Brain pericyte (primary cell): ENCODE results near the gene PPP6R2.
"Not testable (repeated sequence)": the region's sequence is repeated elsewhere in the genome, so short reads cannot be mapped to it uniquely, and the experiment has no call there.

Source experiments
- DNase-seq: peaks from one replicate; pipeline ENCODE4 v3.0.0-alpha.2; 2012; ENCODE audit warnings: low read depth, low spot score

PPP6R2 gene

GRCh38 chr22:50317178-50317577 lies 25.9 kb upstream of the PPP6R2 start:
- no peak for DNase-seq

GRCh38 chr22:50317674-50318073 lies 25.5 kb upstream of the PPP6R2 start:
- DNase-seq, result no peak

DNA sequence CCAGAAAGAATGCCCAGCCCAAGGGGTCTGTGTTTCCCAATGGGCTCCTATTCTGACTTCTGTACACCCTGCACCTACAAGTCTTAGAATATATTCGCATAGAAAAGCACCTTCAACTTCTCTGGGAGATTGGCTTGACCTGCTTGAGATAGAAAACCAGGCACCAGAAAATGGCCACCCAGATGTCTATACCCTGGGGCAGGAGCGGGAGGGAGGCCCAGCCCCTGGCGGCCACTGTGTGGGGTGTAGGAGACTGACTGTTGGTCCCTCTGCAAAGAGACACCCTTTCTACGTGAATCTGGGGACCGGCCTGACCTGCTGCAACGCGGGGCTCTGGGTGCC lies 24.8 kb upstream of the PPP6R2 start:
- no peak for DNase-seq

DNA sequence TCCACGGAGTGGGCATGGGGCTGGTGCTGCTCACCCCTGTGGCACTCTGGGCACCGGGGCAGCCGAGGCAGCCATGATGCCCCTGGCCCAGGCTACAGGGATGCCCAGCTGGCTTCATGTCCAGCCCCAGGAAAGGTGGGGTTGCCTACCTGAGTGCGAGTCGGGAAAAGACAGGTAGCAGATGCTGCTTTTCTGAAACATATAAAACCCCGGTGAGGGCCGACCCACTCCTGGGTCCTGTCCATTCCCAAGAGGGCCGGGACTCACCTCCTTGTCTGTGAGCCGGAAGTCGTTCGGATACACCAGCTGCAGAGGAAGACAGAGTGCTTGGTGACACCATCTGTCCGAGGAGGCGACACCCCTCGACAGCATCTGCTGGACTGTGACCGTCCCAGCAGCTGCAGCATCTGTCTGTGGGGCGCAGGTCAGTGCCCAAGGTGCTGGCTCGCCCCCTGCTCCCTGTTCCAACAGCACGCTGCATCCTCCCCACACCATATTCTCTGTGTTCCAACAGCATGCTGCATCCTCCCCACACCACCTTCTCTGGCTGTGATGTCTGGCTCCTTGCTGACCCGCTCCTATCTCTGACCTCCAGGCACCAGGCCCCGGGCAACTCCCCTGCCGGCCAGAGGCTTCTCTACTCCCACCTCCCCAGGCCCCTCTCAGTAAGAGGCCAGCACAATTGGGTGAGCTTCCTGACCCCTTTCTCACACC lies 24.3 kb upstream of the PPP6R2 start:
- no peak for DNase-seq

GRCh38 chr22:50319503-50319951 lies 23.6 kb upstream of the PPP6R2 start:
- no peak for DNase-seq

DNA sequence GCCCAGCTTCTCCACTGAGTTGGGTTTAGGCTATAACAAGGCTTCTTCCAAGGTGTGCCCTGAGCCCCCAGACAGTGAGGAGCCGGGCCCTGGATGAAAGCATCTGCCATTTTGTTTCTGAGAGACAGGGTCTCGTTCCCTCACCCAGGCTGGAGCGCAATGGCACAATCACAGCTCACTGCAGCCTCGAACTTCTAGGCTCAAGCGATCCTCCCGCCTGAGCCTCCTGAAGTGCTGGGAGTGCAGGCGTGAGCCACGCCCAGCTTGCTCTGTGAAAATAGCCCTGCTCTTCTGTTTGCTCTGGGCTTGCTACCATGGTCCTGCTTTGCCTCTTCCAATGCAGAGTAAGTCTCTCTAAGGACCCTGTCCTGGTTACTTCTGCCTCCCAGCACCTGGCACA lies 23.0 kb upstream of the PPP6R2 start:
- no peak for DNase-seq

GRCh38 chr22:50320671-50321325 lies 22.3 kb upstream of the PPP6R2 start:
- no peak for DNase-seq

DNA sequence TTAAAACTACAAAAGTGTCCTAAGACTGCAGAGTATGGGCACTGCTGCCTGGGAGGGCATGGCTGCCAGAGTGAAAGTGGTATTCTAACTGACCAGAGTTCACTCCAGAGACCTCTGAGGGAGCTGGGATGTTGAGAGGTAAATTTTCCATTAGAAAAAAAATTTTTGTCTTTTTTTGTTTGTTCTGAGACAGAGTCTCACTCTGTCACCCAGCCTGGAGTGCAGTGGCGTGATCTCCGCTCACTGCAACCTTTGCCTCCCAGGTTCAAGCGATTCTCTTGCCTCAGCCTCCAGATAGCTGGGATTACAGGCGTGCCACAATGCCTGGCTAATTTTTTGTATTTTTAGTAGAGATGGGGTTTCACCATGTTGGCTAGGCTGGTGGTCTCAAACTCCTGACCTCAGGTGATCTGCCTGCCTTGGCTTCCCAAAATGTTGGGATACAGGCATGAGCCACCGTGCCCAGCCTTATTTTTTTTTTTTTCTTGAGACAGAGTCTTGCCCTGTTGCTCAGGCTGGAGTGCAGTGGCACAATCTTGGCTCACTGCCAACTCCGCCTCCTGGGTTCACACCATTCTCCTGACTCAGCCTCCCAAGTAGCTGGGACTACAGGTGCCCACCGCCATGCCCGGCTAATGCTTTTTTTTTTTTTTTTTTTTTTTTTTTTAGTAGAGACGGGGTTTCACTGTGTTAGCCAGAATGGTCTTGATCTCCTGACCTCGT lies 20.6 kb upstream of the PPP6R2 start:
- DNase-seq, result not testable (repeated sequence)

DNA sequence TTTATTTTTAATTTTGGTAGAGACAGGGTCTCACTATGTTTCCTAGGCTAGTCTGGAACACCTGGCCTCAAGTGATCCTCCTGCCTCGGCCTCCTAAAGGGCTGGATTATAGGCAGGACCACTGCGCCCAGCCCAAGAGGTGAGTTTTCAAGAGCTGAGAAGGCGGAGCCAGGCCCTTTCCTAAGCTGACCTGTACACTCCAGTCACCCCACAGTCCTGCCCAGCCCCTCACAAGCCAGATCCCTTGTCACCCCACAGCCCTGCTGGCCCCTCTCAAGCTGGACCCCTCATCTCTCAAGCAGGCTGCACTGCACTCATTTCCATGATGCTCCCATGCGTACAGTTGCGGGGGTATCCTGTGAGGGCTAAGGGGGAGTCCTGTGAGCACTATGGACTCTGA lies 19.2 kb upstream of the PPP6R2 start:
- no peak for DNase-seq

- DNase-seq, result no peak
Measured at GRCh38 chr22:50325444-50326224, 17.5 kb upstream of the PPP6R2 start.

- no peak for DNase-seq
Measured at GRCh38 chr22:50326225-50326955, 16.7 kb upstream of the PPP6R2 start.

DNA sequence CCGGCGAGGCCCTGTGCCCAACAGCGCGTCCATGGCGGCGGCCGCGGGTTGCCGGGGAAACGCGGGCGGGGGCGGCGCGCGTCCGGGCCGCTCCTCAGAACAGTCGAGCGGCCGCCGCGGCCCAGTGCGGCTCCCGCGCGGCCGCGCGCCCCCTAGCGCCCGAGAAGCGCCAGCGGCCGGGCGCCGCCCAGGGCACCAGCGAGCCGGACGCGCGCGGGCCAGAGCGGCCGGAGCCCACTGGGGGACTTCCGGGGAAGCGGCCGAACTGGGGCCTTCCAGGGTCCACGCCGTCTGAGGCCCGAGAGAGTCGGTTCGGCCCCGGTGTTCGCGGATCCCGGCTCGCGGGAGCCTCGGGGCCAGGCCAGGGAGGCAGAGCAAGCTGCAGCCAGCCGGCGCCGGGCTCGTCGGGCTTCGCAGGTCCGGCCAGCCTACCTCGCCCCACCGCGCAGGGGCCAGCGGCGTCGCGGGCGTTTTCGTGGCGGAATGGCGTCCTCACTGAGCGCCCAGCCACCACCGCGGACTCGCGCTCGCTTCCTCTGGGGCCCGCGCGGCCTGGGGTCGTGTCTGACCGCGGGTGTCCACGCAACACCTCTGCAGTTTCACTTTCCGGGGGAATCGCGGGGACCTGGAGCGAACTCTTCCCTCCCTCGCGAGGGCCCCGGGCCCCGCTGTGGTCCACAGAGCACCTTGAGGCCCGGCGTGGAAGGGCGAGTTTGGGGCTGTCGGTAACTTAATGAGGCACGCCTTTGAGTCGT lies 16.0 kb upstream of the PPP6R2 start, which contains the start of gene DENND6B:
TSS of gene DENND6B (minus strand) at position 57 of the 755 bp plus-strand sequence. CDS start at position 33, 24 bp downstream.
- no peak for DNase-seq

DNA sequence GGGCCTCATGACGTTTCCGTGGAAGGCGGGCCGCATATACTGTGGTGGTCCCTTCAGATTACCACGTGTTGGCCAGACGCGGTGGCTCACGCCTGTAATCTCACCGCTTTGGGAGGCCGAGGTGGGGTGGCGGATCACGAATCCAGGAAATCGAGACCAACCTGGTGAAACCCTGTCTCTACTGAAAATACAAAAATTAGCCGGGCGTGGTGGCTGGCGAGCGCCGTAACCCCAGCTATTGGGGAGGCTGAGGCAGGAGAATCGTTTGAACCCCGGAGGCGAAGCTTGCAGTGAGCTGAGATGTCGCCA lies 15.5 kb upstream of the PPP6R2 start:
- DNase-seq, result no peak

DNA sequence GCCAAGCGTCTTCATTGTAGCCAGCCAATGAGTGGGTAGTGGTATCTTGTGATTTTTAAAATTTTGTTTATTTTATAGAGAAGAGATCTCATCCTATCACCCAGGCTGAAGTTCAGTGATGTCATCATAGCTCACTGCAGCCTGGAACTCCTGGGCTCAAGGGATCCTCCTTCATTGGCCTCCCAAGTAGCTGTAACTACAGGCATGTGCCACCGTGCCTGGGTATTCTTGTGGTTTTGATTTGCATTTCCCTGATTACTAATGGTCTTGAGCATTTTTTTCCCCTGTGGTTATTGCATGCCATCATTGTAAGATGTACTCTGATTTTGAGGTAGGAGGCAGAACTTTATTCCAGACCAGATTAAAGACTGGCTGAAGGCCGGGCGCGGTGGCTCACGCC lies 13.9 kb upstream of the PPP6R2 start:
- no peak for DNase-seq

DNA sequence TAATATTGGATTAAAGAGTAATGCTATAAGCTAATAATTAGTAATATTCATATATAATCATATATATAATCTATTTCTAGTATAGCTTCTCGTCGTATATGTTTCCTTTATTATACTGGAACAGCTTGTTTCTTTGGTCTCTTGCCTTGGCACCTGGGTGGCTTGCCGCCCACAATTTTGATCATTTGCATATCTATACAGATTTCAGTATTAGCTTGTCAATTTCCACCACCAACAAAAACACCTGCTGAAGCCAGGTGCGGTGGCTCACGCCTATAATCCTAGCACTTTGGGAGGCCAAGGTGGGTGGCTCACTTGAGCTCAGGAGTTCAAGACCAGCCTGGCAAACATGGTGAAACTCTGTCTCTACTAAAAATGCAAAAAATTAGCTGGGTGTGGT lies 8.7 kb upstream of the PPP6R2 start:
- not testable (repeated sequence) for DNase-seq

GRCh38 chr22:50337262-50338041 lies 5.7 kb upstream of the PPP6R2 start:
- no peak for DNase-seq

- DNase-seq, result no peak
Measured at GRCh38 chr22:50338042-50338573, 5.0 kb upstream of the PPP6R2 start.

DNA sequence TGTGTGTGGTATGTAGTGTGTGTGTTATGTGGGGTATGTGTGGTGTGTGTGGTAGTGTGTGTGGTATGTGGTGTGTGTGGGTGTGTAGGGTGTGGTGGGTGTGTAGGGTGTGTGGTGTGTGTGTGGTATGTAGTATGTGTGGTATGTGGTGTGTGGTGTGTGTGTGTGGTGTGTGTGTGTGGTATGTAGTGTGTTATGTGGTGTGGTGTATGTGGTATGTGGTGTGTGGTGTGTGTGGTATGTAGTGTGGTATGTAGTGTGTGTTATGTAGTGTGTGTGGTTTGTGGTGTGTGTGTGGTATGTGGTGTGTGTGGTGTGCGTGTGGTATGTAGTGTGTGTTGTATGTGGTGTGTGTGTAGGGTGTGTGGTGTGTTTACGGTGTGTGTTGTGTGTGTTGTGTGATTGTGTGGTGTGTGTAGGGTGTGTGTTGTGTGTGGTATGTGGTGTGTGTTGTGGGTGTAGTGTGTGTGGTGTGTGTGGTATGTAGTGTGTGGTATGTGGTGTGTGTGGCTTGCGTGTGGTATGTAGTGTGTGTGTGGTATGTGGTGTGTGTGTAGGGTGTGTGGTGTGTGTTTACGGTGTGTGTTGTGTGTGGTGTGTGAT lies 4.2 kb upstream of the PPP6R2 start:
- no peak for DNase-seq
